ENCODE measurements around the gene DHX15. TPM values are rescaled to one million over a fixed set of nuclear protein-coding genes. Genes with fewer than 3 reads are reported as not detected.

The DHX15 gene
- total and polyA plus RNA-seq, 2 of the 8 experiments (the other 6 are each of a cell fraction or from before 2014, with no cell fraction given): 126 to 286 TPM

- TF ChIP-seq CHD7 (IDR thresholded peaks at IDR 0.05; ENCODE audit: insufficient replicate concordance, low read length) (no peak), CTBP2 (IDR thresholded peaks at IDR 0.05; ENCODE audit: borderline replicate concordance, insufficient read depth, insufficient read length, low read length) (no peak), YY1 (IDR thresholded peaks at IDR 0.05; ENCODE audit: low read depth, low read length) (no peak), KDM1A (IDR thresholded peaks at IDR 0.05; ENCODE audit: borderline replicate concordance, low read length) (no peak), CBX5 (IDR thresholded peaks at IDR 0.05; ENCODE audit: low read depth, low read length) (no peak), EP300 (IDR thresholded peaks at IDR 0.05; ENCODE audit: borderline replicate concordance in 1 of 2, low read depth in 2 of 2, low read length in 2 of 2) (no peak), BRCA1 (IDR thresholded peaks at IDR 0.05; ENCODE audit: low read depth, low read length) (no peak), TCF12 (IDR thresholded peaks at IDR 0.05; ENCODE audit: low read depth, low read length) (no peak), MAFK (IDR thresholded peaks at IDR 0.05; ENCODE audit: low read depth, low read length) (no peak)
These were observed 16.8 kb upstream of the DHX15 start (continued) for GRCh38 chr4:24601121-24601520.
